Osteoblast (primary cell): ENCODE results near the gene RIN3. TPM values are rescaled to one million over a fixed set of nuclear protein-coding genes. Genes with fewer than 3 reads are reported as not detected.
A peak's percentile ranks its signal among the peaks of the same experiment; 100 is the strongest.

Experiments
- DNase-seq: peaks from one replicate; pipeline ENCODE4 v3.0.0; 2011; ENCODE audit warnings: low spot score, mixed read lengths; ENCODE audit not compliant: insufficient read length; ENCODE audit errors: missing footprints
- H2AFZ ChIP-seq: 2 replicates; pipeline ENCODE4 v1.6.0; 2011; ENCODE audit warnings: mild to moderate bottlenecking, low read length
- H3K27ac ChIP-seq: 2 replicates; pipeline ENCODE4 v1.5.1; 2011; ENCODE audit warnings: mild to moderate bottlenecking, low read depth, low read length, moderate library complexity
- H3K27me3 ChIP-seq: 2 replicates; pipeline ENCODE4 v1.6.0; 2012; ENCODE audit warnings: mild to moderate bottlenecking, control low read depth, inconsistent platforms, low read length, moderate library complexity; ENCODE audit not compliant: insufficient read depth
- H3K36me3 ChIP-seq: 2 replicates; pipeline ENCODE4 v1.5.1; 2011; ENCODE audit warnings: mild to moderate bottlenecking, low read length, control low read depth, moderate library complexity; ENCODE audit not compliant: insufficient read depth
- H3K4me1 ChIP-seq: 2 replicates; pipeline ENCODE4 v1.5.1; 2011; ENCODE audit warnings: mild to moderate bottlenecking, low read length, control low read depth, moderate library complexity; ENCODE audit not compliant: insufficient read depth
- H3K4me2 ChIP-seq: 2 replicates; pipeline ENCODE4 v1.6.0; 2011; ENCODE audit warnings: mild to moderate bottlenecking, low read length; ENCODE audit not compliant: insufficient read depth
- H3K4me3 ChIP-seq: fragments of 200-600 bp; sonication (generic); 3 replicates; pipeline ENCODE4 v1.5.1; 2012; ENCODE audit warnings: mild to moderate bottlenecking, low read length, inconsistent platforms; ENCODE audit not compliant: insufficient read depth
- H3K79me2 ChIP-seq: 2 replicates; pipeline ENCODE4 v1.6.0; 2012; ENCODE audit warnings: mild to moderate bottlenecking, low read length, control low read depth, inconsistent platforms; ENCODE audit not compliant: insufficient read depth
- H3K9me3 ChIP-seq: 2 replicates; pipeline ENCODE4 v1.5.1; 2011; ENCODE audit warnings: low read depth, low read length, control low read depth
- H4K20me1 ChIP-seq: 2 replicates; pipeline ENCODE4 v1.6.0; 2012; ENCODE audit warnings: mild to moderate bottlenecking, low read length, control low read depth; ENCODE audit not compliant: insufficient read depth
- CTCF ChIP-seq: IDR thresholded peaks from 2 replicates; pipeline ENCODE4 v1.5.1; 2011; ENCODE audit warnings: mild to moderate bottlenecking, low read depth, low read length, moderate library complexity; ENCODE audit errors: extremely low read depth
- total RNA-seq: library from RNA; depleted of rRNA; stranded (reverse); fragments of >200 nt; gene quantifications from 2 replicates; pipeline ENCODE4 v1.2.3, GENCODE V29; 2012

Gene RIN3
- total RNA-seq, 1 donor: 7.6 TPM

GRCh38 chr14:92666251-92666650 is 152.7 kb downstream of the RIN3 start:
- H3K36me3 ChIP-seq: no peaks in the 10 kb centered on the region
- TF ChIP-seq CTCF: no peak
- no peaks in the 10 kb centered on the region for H3K27me3 ChIP-seq
- H2AFZ ChIP-seq: no peak overlapping the region
- H3K4me1 ChIP-seq: peaks cover 10% of the 10 kb centered on the region
- H3K4me3 ChIP-seq: no peak overlapping the region
- no peaks in the 10 kb centered on the region for H3K9me3 ChIP-seq
- H3K79me2 ChIP-seq: no peaks in the 10 kb centered on the region
- H3K4me2 ChIP-seq: no peak overlapping the region
- DNase-seq: no peak
- H3K27ac ChIP-seq: no peak overlapping the region
- H4K20me1 ChIP-seq: no peaks in the 10 kb centered on the region

DNA sequence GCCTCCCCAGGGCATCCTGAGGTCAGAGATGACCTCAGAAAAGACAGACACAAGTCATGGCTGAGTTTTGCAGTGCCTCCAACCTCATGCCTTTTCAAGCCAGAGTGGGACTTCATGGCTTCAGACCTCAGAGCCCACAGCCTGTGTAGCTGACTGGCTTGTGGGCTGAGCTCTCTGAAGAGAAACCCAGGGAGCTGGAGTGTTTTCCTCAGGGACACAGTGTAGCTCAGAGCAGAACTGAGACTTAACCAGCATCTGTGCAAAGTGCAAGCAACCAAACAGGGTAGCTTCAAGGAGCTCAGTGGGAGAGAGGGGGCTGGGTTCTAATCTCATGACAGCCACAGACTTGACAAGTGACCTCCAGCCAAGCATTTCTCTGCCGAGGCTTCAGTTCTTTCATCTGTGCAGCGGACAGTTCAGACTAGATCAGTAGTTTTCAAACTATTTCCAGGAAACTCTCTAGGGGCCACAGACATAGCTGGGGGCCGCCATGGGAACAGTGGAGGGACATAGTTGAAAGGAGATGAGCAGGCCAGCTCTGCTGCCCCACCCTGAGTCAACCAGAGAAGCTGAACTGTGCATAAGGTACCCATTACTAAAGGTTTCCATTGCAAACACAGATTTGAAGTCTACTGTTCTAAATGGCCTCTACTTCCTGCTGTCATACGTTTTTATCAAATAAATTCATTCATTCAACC is 154.8 kb downstream of the RIN3 start:
- no peak for TF ChIP-seq CTCF
- no peaks in the 10 kb centered on the region for H3K9me3 ChIP-seq
- no peak overlapping the region for H3K4me2 ChIP-seq
- H3K27me3 ChIP-seq: no peaks in the 10 kb centered on the region
- no peak for DNase-seq
- H2AFZ ChIP-seq: no peak overlapping the region
- H4K20me1 ChIP-seq: no peaks in the 10 kb centered on the region
- no peak overlapping the region for H3K27ac ChIP-seq
- H3K36me3 ChIP-seq: no peaks in the 10 kb centered on the region
- no peak overlapping the region for H3K4me3 ChIP-seq
- peaks cover 10% of the 10 kb centered on the region for H3K4me1 ChIP-seq
- H3K79me2 ChIP-seq: no peaks in the 10 kb centered on the region

- Histone ChIP-seq H3K79me2 (no peaks in the 10 kb centered on the region), H3K4me2 (no peak overlapping the region), H2AFZ (no peak overlapping the region), H3K36me3 (no peaks in the 10 kb centered on the region), H3K4me1 (peaks cover 10% of the 10 kb centered on the region), H4K20me1 (no peaks in the 10 kb centered on the region), H3K9me3 (no peaks in the 10 kb centered on the region), H3K27me3 (no peaks in the 10 kb centered on the region), H3K4me3 (no peak overlapping the region), H3K27ac (peak overlapping the region; percentile 31)
- TF ChIP-seq CTCF: peak; percentile 29
- DNase-seq: peak; percentile 90
These were observed 156.6 kb downstream of the RIN3 start for GRCh38 chr14:92670160-92670559.

- no peaks in the 10 kb centered on the region for H3K27me3 ChIP-seq
- no peaks in the 10 kb centered on the region for H4K20me1 ChIP-seq
- H3K4me1 ChIP-seq: peaks cover 10% of the 10 kb centered on the region
- H3K36me3 ChIP-seq: no peaks in the 10 kb centered on the region
- H2AFZ ChIP-seq: no peak overlapping the region
- no peak overlapping the region for H3K4me3 ChIP-seq
- peak; percentile 89 for DNase-seq
- no peak overlapping the region for H3K4me2 ChIP-seq
- peak overlapping the region; percentile 31 for H3K27ac ChIP-seq
- TF ChIP-seq CTCF: no peak
- H3K9me3 ChIP-seq: no peaks in the 10 kb centered on the region
- H3K79me2 ChIP-seq: no peaks in the 10 kb centered on the region
These were observed 157.2 kb downstream of the RIN3 start for GRCh38 chr14:92670643-92671366.
